ENCODE results near the gene CUX1. TPM values are rescaled to one million over a fixed set of nuclear protein-coding genes. Genes with fewer than 3 reads are reported as not detected.

The CUX1 gene
- total and polyA plus RNA-seq, 2 of the 13 experiments (the other 11 are each of a cell fraction or from before 2014, with no cell fraction given), result 13.7 to 14.9 TPM

- intact Hi-C loops (cut with micrococcal nuclease; ENCODE audit: unreplicated experiment) (no loop called here), in situ Hi-C loops (cut with HindIII; ENCODE audit: extremely low pct_ligation_motif_present, low pct_unique_long_range_greater_than_20kb) (no loop called here)
- ATAC-seq (no peak), DNase-seq (ENCODE audit: low spot score) (no peak), FAIRE-seq (no peak)
- Histone ChIP-seq H3K4me2 (ENCODE audit: low read depth, low read length) (no peak overlapping the region), H3K27me3 (ENCODE audit: control insufficient read depth in 1 of 2, insufficient read depth in 2 of 2, low read length in 2 of 2) (no peaks in the 10 kb centered on the region), H3K4me1 (ENCODE audit: insufficient read depth, low read length) (peaks cover 14% of the 10 kb centered on the region), H3K9ac (ENCODE audit: insufficient read depth, low read depth, low read length) (no peak overlapping the region), H3K27ac (ENCODE audit: extremely low read length, insufficient read depth, low read length) (no peak overlapping the region), H3K36me3 (replicated peaks in 1 of 2; ENCODE audit: control insufficient read depth in 1 of 2, insufficient read depth in 2 of 2, low read length in 2 of 2) (peaks cover 3 to 11% of the 10 kb centered on the region in 2 experiments; a peak in 4 of 5 replicates), H3K79me2 (ENCODE audit: insufficient read depth, low read length) (no peaks in the 10 kb centered on the region), H3K4me3 (replicated peaks in 1 of 3; ENCODE audit: insufficient read depth in 1 of 3, low read depth in 2 of 3, low read length in 3 of 3) (no peak overlapping the region), H4K20me1 (ENCODE audit: insufficient read depth, low read length) (0 out of 2 replicates have a peak, but pooled peaks cover 3% of the 10 kb centered on the region), H2AFZ (ENCODE audit: low read length) (no peak overlapping the region), H3K9me3 (ENCODE audit: low read length) (no peaks in the 10 kb centered on the region)
- BruUV-seq (replicated peaks), result no TSS peak
- ChIA-PET POLR2A (no interaction called here), CTCF (ENCODE audit: low intra/inter-chr PET ratio, low total read pairs) (no interaction called here)
- TF ChIP-seq CEBPB (IDR thresholded peaks at IDR 0.05; ENCODE audit: borderline replicate concordance, low read depth, low read length), result no peak
- TF ChIP-seq TOE1 (CRISPR knock-in tag; IDR thresholded peaks at IDR 0.05), result no peak
- no peak for TF ChIP-seq RNF2 (conservative IDR thresholded peaks at IDR 0.05; ENCODE audit: low read depth)
- TF ChIP-seq HMGXB4 (CRISPR knock-in tag; IDR thresholded peaks at IDR 0.05; ENCODE audit: borderline replicate concordance in 1 of 2, low read depth in 1 of 2), result no peak
- TF ChIP-seq, protein P1, sequence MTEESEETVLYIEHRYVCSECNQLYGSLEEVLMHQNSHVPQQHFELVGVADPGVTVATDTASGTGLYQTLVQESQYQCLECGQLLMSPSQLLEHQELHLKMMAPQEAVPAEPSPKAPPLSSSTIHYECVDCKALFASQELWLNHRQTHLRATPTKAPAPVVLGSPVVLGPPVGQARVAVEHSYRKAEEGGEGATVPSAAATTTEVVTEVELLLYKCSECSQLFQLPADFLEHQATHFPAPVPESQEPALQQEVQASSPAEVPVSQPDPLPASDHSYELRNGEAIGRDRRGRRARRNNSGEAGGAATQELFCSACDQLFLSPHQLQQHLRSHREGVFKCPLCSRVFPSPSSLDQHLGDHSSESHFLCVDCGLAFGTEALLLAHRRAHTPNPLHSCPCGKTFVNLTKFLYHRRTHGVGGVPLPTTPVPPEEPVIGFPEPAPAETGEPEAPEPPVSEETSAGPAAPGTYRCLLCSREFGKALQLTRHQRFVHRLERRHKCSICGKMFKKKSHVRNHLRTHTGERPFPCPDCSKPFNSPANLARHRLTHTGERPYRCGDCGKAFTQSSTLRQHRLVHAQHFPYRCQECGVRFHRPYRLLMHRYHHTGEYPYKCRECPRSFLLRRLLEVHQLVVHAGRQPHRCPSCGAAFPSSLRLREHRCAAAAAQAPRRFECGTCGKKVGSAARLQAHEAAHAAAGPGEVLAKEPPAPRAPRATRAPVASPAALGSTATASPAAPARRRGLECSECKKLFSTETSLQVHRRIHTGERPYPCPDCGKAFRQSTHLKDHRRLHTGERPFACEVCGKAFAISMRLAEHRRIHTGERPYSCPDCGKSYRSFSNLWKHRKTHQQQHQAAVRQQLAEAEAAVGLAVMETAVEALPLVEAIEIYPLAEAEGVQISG (CRISPR knock-in tag; IDR thresholded peaks at IDR 0.05), result no peak
- WGBS (ENCODE audit: low lambda C conversion rate), result 96% methylated on average over 17 of the region's 17 CpGs
Measured at GRCh38 chr7:101990811-101991418, 173.5 kb downstream of the CUX1 start.
